WTC11 (cell line): ENCODE data around the gene CSK. TPM values are rescaled to one million over a fixed set of nuclear protein-coding genes. Genes with fewer than 3 reads are reported as not detected.

Source experiments
- ATAC-seq: fragments of 200-7000 bp; cut with Tn5 transposase; 2 replicates; pipeline ENCODE4 v1.10.0; 2021; ENCODE audit warnings: mild to moderate bottlenecking, moderate library complexity
- CTCF ChIA-PET: fragments of 300-600 bp; sonication (Branson Sonifier 250); formaldehyde crosslinking; loops from one replicate; lab custom pipeline; 2021; ENCODE audit warnings: antibody characterized with exemption; lab: Charles Lee
- POLR2A ChIA-PET: fragments of 350-600 bp; sonication (Branson Sonifier 250); formaldehyde crosslinking; loops from one replicate; lab custom pipeline; 2021; ENCODE audit warnings: antibody characterized with exemption; lab: Charles Lee
- DNase-seq: peaks from one replicate; pipeline ENCODE4 v3.0.0; 2021; ENCODE audit warnings: low spot score
- H3K27ac Mint-ChIP-seq: 2 replicates; pipeline ENCODE4 v1.8.0; 2021; ENCODE audit warnings: mixed read lengths
- H3K27me3 Mint-ChIP-seq: 2 replicates; pipeline ENCODE4 v1.8.0; 2021; ENCODE audit warnings: low read depth, mild to moderate bottlenecking, moderate library complexity, mixed read lengths
- H3K36me3 Mint-ChIP-seq: 2 replicates; pipeline ENCODE4 v1.8.0; 2021; ENCODE audit warnings: mixed read lengths
- H3K4me1 Mint-ChIP-seq: 2 replicates; pipeline ENCODE4 v1.8.0; 2022; ENCODE audit warnings: mixed read lengths
- H3K4me3 Mint-ChIP-seq: 2 replicates; pipeline ENCODE4 v1.8.0; 2021; ENCODE audit warnings: mild to moderate bottlenecking, moderate library complexity, mixed read lengths
- H3K9me3 Mint-ChIP-seq: 2 replicates; pipeline ENCODE4 v1.8.0; 2021; ENCODE audit warnings: mixed read lengths
- CREB1 ChIP-seq: sonication (generic); formaldehyde crosslinking; IDR thresholded peaks from 2 replicates; pipeline ENCODE4 v1.8.0; 2023; ENCODE audit warnings: mild to moderate bottlenecking, missing genetic modification reagents
- ELF4 ChIP-seq: sonication (generic); formaldehyde crosslinking; IDR thresholded peaks from 2 replicates; pipeline ENCODE4 v1.8.1; 2022; ENCODE audit warnings: low read depth, mild to moderate bottlenecking, moderate library complexity, missing genetic modification reagents
- FOXP1 ChIP-seq: sonication (generic); formaldehyde crosslinking; IDR thresholded peaks from 2 replicates; pipeline ENCODE4 v1.8.0; 2022; ENCODE audit warnings: missing genetic modification reagents, mild to moderate bottlenecking, moderate library complexity, borderline replicate concordance
- GABPB1 ChIP-seq: sonication (generic); formaldehyde crosslinking; IDR thresholded peaks from 2 replicates; pipeline ENCODE4 v1.8.1; 2023; ENCODE audit warnings: mild to moderate bottlenecking, missing genetic modification reagents
- IRF2 ChIP-seq: sonication (generic); formaldehyde crosslinking; IDR thresholded peaks from 2 replicates; pipeline ENCODE4 v1.8.0; 2022; ENCODE audit warnings: low read depth, missing genetic modification reagents, borderline replicate concordance
- JAZF1 ChIP-seq: fragments of 250-450 bp; sonication (Bioruptor Pico); IDR thresholded peaks from 2 replicates; pipeline ENCODE4 v1.9.0; 2021; ENCODE audit warnings: moderate library complexity, mild to moderate bottlenecking, inconsistent platforms
- KAT7 ChIP-seq: sonication (generic); formaldehyde crosslinking; IDR thresholded peaks from 2 replicates; pipeline ENCODE4 v1.8.1; 2023; ENCODE audit warnings: missing genetic modification reagents, mild to moderate bottlenecking, borderline replicate concordance
- NFYB ChIP-seq: sonication (generic); formaldehyde crosslinking; conservative IDR thresholded peaks from 2 replicates; pipeline ENCODE4 v1.8.0; 2022; ENCODE audit warnings: low read depth, missing genetic modification reagents
- NR2C2 ChIP-seq: sonication (generic); formaldehyde crosslinking; IDR thresholded peaks from 2 replicates; pipeline ENCODE4 v1.8.0; 2022; ENCODE audit warnings: mild to moderate bottlenecking, missing genetic modification reagents
- RELA ChIP-seq: sonication (generic); formaldehyde crosslinking; IDR thresholded peaks from 2 replicates; pipeline ENCODE4 v1.8.1; 2022; ENCODE audit warnings: missing genetic modification reagents, mild to moderate bottlenecking, borderline replicate concordance
- RORB ChIP-seq: fragments of 250-450 bp; sonication (Bioruptor Pico); IDR thresholded peaks from 2 replicates; pipeline ENCODE4 v1.9.0; 2021; ENCODE audit warnings: mild to moderate bottlenecking
- SP1 ChIP-seq: sonication (generic); formaldehyde crosslinking; conservative IDR thresholded peaks from 2 replicates; pipeline ENCODE4 v1.8.1; 2022; ENCODE audit warnings: missing genetic modification reagents
- ZBTB21 ChIP-seq: sonication (generic); formaldehyde crosslinking; IDR thresholded peaks from 2 replicates; pipeline ENCODE4 v1.8.1; 2023; ENCODE audit warnings: mild to moderate bottlenecking, missing genetic modification reagents, borderline replicate concordance
- ZNF219 ChIP-seq: sonication (generic); formaldehyde crosslinking; IDR thresholded peaks from 2 replicates; pipeline ENCODE4 v1.8.0; 2023; ENCODE audit warnings: missing genetic modification reagents, mild to moderate bottlenecking, borderline replicate concordance
- ZNF263 ChIP-seq: sonication (generic); formaldehyde crosslinking; IDR thresholded peaks from 2 replicates; pipeline ENCODE4 v1.8.1; 2022; ENCODE audit warnings: low read depth, mild to moderate bottlenecking, moderate library complexity, missing genetic modification reagents
- ZNF317 ChIP-seq: sonication (generic); formaldehyde crosslinking; IDR thresholded peaks from 2 replicates; pipeline ENCODE4 v1.8.1; 2023; ENCODE audit warnings: low read depth, mild to moderate bottlenecking, moderate library complexity, missing genetic modification reagents, borderline replicate concordance
- ZNF423 ChIP-seq: fragments of 250-450 bp; sonication (Bioruptor Pico); IDR thresholded peaks from 2 replicates; pipeline ENCODE4 v2.1.2; 2022; ENCODE audit warnings: mild to moderate bottlenecking, moderate library complexity
- ZNF671 ChIP-seq: fragments of 250-450 bp; sonication (Bioruptor Pico); IDR thresholded peaks from 2 replicates; pipeline ENCODE4 v1.8.0; 2021; ENCODE audit warnings: mild to moderate bottlenecking
- total RNA-seq: library from RNA; stranded (reverse); gene quantifications from 3 replicates; pipeline ENCODE4 v1.2.3, GENCODE V29; 2021
- TF ChIP-seq, protein P1 (sequence below): sonication (generic); formaldehyde crosslinking; IDR thresholded peaks from 2 replicates; pipeline ENCODE4 v1.8.1; 2023; ENCODE audit warnings: mild to moderate bottlenecking, missing genetic modification reagents
- TF ChIP-seq, protein P2 (sequence below): sonication (generic); formaldehyde crosslinking; IDR thresholded peaks from 2 replicates; pipeline ENCODE4 v1.8.0; 2023; ENCODE audit warnings: missing genetic modification reagents, mild to moderate bottlenecking, borderline replicate concordance
- TF ChIP-seq, protein P3 (sequence below): sonication (generic); formaldehyde crosslinking; IDR thresholded peaks from 2 replicates; pipeline ENCODE4 v1.8.0; 2022; ENCODE audit warnings: mild to moderate bottlenecking, missing genetic modification reagents
- TF ChIP-seq, protein P4 (sequence below): fragments of 250-450 bp; sonication (Bioruptor Pico); conservative IDR thresholded peaks from 2 replicates; pipeline ENCODE4 v1.9.0; 2021; ENCODE audit warnings: mild to moderate bottlenecking
- TF ChIP-seq, protein P5 (sequence below): sonication (generic); formaldehyde crosslinking; IDR thresholded peaks from 2 replicates; pipeline ENCODE4 v1.8.0; 2022; ENCODE audit warnings: mild to moderate bottlenecking, missing genetic modification reagents
- TF ChIP-seq, protein P6 (sequence below): fragments of 250-450 bp; sonication (Bioruptor Pico); IDR thresholded peaks from 2 replicates; pipeline ENCODE4 v1.9.0; 2021; ENCODE audit warnings: moderate library complexity, mild to moderate bottlenecking, inconsistent platforms, borderline replicate concordance
- TF ChIP-seq, protein P7 (sequence below): sonication (generic); formaldehyde crosslinking; IDR thresholded peaks from 2 replicates; pipeline ENCODE4 v1.8.0; 2022; ENCODE audit warnings: mild to moderate bottlenecking, missing genetic modification reagents

The CSK gene
- total RNA-seq, 1 experiment from 2014 or later, result 55.1 TPM

DNA sequence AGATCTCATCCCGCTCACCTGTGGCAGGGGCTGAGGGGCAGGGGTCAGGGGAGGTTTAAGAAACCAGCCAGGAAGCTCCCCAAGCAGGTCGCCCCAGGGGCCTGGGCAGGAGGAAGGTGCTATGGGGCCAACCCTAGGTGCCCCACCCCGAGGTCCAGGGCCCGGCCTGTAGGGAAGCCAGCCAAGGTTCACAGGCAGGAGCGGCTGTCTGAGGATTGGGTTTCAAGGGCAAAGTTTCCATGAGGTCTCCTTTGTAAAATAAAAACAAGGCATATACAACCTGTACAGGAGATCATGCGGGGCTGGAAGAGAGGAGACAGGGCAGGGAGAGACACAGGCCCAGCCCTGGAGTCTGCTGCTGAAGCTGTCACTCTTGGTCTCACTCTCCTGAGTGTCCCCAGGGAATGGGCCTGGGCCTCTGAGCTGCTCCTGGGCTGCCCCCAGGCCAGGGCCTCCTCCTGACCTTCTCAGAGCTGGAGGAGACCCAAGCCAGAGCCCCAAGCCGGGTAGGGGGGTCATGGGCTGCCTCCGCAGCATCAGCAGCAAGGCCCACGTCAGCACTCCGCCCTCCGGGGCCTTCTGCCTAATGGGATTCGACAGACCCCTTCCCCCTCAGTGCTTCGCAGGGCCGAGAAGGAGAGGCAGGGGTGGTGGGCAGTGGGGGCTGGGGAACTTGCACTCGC is 50.1 kb downstream of the CSK start (continued):
- TF ChIP-seq GABPB1 (CRISPR knock-in tag), result no peak
- TF ChIP-seq ZNF263, result no peak
- no peak for TF ChIP-seq KAT7 (CRISPR knock-in tag)
- TF ChIP-seq, protein P1, sequence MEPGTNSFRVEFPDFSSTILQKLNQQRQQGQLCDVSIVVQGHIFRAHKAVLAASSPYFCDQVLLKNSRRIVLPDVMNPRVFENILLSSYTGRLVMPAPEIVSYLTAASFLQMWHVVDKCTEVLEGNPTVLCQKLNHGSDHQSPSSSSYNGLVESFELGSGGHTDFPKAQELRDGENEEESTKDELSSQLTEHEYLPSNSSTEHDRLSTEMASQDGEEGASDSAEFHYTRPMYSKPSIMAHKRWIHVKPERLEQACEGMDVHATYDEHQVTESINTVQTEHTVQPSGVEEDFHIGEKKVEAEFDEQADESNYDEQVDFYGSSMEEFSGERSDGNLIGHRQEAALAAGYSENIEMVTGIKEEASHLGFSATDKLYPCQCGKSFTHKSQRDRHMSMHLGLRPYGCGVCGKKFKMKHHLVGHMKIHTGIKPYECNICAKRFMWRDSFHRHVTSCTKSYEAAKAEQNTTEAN (CRISPR knock-in tag), result no peak
- TF ChIP-seq, protein P2, sequence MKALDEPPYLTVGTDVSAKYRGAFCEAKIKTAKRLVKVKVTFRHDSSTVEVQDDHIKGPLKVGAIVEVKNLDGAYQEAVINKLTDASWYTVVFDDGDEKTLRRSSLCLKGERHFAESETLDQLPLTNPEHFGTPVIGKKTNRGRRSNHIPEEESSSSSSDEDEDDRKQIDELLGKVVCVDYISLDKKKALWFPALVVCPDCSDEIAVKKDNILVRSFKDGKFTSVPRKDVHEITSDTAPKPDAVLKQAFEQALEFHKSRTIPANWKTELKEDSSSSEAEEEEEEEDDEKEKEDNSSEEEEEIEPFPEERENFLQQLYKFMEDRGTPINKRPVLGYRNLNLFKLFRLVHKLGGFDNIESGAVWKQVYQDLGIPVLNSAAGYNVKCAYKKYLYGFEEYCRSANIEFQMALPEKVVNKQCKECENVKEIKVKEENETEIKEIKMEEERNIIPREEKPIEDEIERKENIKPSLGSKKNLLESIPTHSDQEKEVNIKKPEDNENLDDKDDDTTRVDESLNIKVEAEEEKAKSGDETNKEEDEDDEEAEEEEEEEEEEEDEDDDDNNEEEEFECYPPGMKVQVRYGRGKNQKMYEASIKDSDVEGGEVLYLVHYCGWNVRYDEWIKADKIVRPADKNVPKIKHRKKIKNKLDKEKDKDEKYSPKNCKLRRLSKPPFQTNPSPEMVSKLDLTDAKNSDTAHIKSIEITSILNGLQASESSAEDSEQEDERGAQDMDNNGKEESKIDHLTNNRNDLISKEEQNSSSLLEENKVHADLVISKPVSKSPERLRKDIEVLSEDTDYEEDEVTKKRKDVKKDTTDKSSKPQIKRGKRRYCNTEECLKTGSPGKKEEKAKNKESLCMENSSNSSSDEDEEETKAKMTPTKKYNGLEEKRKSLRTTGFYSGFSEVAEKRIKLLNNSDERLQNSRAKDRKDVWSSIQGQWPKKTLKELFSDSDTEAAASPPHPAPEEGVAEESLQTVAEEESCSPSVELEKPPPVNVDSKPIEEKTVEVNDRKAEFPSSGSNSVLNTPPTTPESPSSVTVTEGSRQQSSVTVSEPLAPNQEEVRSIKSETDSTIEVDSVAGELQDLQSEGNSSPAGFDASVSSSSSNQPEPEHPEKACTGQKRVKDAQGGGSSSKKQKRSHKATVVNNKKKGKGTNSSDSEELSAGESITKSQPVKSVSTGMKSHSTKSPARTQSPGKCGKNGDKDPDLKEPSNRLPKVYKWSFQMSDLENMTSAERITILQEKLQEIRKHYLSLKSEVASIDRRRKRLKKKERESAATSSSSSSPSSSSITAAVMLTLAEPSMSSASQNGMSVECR (CRISPR knock-in tag), result no peak

DNA sequence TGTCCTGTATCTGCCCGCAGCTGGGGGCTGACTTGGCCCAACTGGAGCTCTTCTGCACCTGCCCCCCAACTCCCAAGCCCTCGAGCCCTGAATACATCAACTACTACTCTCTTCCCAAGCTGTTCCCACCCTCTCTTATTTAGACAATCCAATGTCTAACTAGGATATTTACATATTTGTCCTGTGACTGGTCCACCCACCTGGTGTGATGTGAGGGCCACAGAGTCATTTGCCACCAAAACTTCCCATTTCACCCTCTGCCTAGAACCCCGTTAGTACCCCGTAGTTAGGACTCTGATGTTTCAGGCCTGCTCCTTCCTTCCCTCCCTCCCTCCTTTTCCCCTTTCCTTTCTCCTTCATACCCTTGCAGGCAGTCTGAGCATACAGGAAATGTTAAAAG is 50.9 kb downstream of the CSK start:
- Mint-ChIP-seq H3K4me3 (no peak overlapping the region), H3K27ac (no peak overlapping the region), H3K36me3 (no peaks in the 10 kb centered on the region; the same call in 1 of the 2 replicates), H3K9me3 (no peaks in the 10 kb centered on the region), H3K4me1 (peaks cover 6% of the 10 kb centered on the region), H3K27me3 (peaks cover 12% of the 10 kb centered on the region)
- POLR2A ChIA-PET, result no interaction called here
- DNase-seq (no peak), ATAC-seq (no peak)
- TF ChIP-seq NFYB, result no peak
- TF ChIP-seq, protein P3, sequence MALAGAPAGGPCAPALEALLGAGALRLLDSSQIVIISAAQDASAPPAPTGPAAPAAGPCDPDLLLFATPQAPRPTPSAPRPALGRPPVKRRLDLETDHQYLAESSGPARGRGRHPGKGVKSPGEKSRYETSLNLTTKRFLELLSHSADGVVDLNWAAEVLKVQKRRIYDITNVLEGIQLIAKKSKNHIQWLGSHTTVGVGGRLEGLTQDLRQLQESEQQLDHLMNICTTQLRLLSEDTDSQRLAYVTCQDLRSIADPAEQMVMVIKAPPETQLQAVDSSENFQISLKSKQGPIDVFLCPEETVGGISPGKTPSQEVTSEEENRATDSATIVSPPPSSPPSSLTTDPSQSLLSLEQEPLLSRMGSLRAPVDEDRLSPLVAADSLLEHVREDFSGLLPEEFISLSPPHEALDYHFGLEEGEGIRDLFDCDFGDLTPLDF, result no peak
- no peak for TF ChIP-seq FOXP1 (CRISPR knock-in tag)
- TF ChIP-seq SP1 (CRISPR knock-in tag), result no peak
- TF ChIP-seq ZNF317, result no peak
- TF ChIP-seq JAZF1 (CRISPR knock-in tag), result no peak
- TF ChIP-seq, protein P4, sequence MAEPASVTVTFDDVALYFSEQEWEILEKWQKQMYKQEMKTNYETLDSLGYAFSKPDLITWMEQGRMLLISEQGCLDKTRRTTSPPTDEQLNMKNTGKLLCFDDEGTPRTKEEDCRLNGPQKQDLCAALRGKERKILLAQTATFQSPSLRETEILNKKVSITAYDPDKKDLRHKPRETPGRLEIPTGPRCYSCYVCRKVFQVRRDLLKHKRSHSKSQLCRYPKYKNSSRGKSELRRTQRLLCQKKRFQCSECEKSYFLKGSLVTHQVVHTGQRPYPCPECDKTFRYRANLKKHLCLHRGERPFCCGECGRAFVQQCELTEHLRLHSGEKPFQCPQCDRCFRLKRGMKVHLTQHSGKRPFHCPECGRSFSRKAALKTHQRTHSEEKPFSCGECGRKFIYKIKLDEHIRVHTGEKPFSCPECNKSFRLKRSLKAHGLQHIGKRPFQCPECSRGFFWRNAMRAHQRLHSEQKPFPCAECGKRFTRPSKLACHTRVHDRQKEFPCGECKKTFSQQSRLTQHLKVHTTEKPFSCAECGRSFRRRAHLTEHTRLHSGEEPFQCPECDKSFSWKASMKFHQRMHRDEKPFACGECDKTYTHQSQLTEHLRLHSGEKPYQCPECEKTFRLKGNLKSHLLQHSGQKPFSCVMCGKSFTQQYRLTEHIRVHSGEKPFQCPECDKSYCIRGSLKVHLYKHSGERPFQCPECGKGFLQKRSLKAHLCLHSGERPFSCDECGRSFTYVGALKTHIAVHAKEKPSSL (CRISPR knock-in tag), result no peak
- no peak for TF ChIP-seq RORB (CRISPR knock-in tag)
- no peak for TF ChIP-seq IRF2 (CRISPR knock-in tag)
- TF ChIP-seq RELA (CRISPR knock-in tag), result no peak
- no peak for TF ChIP-seq ZNF671
- TF ChIP-seq NR2C2, result no peak
- no peak for TF ChIP-seq CREB1 (CRISPR knock-in tag)
- TF ChIP-seq, protein P5, sequence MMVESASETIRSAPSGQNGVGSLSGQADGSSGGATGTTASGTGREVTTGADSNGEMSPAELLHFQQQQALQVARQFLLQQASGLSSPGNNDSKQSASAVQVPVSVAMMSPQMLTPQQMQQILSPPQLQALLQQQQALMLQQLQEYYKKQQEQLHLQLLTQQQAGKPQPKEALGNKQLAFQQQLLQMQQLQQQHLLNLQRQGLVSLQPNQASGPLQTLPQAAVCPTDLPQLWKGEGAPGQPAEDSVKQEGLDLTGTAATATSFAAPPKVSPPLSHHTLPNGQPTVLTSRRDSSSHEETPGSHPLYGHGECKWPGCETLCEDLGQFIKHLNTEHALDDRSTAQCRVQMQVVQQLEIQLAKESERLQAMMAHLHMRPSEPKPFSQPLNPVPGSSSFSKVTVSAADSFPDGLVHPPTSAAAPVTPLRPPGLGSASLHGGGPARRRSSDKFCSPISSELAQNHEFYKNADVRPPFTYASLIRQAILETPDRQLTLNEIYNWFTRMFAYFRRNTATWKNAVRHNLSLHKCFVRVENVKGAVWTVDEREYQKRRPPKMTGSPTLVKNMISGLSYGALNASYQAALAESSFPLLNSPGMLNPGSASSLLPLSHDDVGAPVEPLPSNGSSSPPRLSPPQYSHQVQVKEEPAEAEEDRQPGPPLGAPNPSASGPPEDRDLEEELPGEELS (CRISPR knock-in tag), result no peak
- no peak for TF ChIP-seq ELF4 (CRISPR knock-in tag)
- TF ChIP-seq, protein P6, sequence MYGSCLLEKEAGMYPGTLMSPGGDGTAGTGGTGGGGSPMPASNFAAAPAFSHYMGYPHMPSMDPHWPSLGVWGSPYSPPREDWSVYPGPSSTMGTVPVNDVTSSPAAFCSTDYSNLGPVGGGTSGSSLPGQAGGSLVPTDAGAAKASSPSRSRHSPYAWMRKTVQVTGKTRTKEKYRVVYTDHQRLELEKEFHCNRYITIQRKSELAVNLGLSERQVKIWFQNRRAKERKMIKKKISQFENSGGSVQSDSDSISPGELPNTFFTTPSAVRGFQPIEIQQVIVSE (CRISPR knock-in tag), result no peak
- no peak for TF ChIP-seq ZNF423 (CRISPR knock-in tag)
- TF ChIP-seq, protein P7, sequence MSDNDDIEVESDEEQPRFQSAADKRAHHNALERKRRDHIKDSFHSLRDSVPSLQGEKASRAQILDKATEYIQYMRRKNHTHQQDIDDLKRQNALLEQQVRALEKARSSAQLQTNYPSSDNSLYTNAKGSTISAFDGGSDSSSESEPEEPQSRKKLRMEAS (CRISPR knock-in tag), result no peak
- TF ChIP-seq ZNF219 (CRISPR knock-in tag), result no peak
- TF ChIP-seq ZBTB21 (CRISPR knock-in tag), result no peak
- CTCF ChIA-PET, result interaction anchor here (0.9 to 1.5 kb wide), 6 partner anchors 45 to 69 kb away, joined by 3 to 6 read pairs (median 3); partner anchors contain the start of gene CSK
